GM20431 (cell line): ENCODE results near the gene CHI3L2.

Experiments
- in situ Hi-C: fragments of 300-500 bp; cut with MseI, MboI; formaldehyde crosslinking; loops from one replicate; pipeline ENCODE4 v1.15.0; 2020; ENCODE audit warnings: low sequenced_read_pairs; ENCODE audit not compliant: unreplicated experiment

Gene CHI3L2

DNA sequence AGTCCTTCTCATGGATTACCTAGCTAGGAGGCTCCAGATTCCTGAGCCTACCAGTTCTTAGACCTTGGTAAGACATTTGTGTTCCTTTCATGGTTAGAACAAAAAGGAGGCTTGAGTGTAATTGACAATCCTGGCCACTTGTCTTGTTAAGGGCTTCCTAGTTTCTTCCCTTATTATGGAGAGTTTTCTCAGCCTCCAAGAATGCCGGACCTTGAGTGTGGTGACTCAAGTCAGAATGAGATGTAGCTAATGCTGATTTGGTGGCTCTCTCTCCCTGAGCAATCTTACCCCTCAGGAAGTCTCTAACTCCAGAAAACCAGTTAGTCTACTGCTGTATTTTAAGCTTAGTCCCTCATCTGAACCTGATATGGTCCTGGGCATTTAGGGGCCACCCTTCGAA, 14.3 kb downstream of the CHI3L2 start:
- in situ Hi-C loops = no loop called here

DNA sequence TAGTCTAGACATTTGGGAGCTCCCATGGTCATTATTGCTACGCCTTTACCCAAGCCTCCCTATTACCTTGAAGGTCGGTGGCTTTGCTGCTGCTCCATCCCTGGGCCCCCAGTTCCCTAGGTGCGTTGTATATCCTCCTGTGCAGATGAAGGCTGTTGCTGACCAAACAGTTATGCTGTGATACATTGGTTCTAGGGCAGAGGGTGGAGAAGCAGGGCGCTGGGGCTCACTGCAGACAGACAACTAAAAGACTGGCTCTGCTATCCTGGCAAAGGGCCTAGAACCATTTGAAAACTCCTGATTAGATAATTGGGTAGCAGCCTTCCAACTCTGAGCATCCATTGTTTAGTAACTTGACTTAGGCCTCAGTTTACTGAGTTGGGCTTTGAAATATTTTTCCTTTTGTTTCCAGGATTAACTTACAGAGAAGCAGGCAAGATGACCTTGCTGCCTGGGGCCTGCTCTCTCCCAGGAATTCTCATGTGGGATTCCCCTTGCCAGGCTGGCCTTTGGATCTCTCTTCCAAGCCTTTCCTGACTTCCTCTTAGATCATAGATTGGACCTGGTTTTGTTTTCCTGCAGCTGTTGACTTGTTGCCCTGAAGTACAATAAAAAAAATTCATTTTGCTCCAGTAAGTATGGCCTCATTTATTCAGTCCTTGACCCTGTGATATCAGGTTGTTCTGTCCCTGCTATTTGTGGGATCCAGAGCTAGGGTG, 15.5 kb downstream of the CHI3L2 start:
- in situ Hi-C loops = no loop called here

DNA sequence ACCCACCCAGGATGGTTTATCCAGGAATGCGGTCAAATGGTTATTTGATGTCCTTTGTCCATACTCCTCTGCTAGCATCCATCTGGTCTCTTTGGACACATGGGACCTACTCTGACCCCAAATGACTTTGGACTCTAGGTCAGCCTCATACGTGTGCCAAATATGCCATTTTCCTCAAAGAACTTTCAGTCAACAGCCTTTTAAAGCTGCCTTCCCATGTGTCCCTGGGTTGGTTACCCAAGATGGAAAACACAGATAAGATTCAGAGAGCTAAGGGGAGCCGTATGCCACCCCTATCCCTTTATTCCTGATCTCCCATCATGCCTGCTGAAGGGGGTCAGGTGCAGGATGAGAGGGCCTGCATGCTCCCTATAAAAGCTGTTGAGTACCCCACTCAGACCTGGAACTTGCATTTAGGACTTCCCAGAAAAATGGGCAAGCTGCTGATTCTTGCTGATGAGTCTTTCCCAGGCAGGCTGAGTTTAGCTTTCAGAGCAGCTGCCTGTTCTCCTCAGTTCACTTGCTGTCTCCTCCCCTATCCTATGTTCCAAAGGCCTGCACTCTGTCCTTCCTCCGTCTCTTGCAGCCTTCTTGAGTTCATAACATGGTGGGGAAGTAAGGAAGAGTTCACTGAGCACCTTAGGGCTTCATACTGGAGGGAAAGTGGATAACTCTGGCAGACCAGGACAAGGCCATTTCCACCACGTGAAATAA, 19.8 kb downstream of the CHI3L2 start:
- in situ Hi-C loops = no loop called here

DNA sequence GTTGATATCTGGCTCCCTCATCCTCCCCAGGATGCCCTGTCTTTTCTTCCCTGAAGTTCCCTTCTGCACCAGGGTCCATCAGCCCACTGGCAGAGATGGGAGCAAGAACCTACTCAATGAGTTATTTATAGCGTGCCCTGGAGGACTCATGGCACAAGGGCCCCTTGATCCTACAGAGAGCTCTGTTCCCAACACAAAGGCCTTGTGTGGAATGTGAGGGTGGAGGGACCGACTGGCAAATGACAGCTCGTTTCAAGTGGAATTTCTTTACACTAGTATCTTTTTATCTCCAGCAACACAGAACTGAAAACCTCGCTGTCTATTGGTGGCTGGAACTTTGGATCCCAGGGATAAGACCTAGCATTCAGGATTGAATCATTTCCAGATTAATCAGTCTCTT, 22.4 kb downstream of the CHI3L2 start:
- in situ Hi-C loops = no loop called here

DNA sequence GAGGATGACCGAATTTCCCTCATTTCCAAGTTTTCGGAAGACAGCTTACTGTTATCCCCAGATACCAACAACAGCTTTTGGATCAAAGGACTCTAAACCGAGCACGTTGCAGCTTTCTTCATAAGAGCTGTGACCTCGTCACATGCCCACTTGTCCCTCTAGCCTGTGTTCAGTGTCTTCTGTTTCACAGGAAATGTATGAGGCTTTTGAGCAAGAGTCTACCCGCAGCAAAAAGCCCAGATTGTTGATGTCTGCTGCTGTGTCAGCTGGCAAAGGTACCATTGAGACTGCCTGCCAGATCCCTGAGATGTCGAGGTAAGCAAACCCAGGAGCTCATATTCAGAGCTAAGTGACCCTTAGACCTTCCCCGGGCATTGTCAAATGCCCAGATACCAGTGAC, 24.1 kb downstream of the CHI3L2 start:
- in situ Hi-C loops = no loop called here

DNA sequence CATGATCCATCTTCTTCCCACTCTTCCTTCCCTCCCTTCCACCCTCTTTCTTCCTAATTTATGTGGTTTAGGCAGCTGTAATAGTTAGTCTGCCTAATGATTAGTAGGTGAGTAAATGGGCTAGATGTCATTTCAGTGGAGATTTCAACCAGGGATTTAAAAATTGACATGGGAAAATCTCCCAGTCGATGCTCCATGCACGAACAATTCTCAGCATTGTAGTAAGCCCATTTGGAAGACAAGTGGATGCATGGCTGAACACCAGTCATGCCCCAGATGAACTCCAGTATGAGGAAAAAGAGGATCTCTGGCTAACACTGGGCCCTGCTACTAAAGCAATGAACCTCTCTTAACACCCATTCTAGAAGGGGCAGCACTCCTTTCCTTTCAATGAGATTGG, 25.3 kb downstream of the CHI3L2 start:
- in situ Hi-C loops = no loop called here

DNA sequence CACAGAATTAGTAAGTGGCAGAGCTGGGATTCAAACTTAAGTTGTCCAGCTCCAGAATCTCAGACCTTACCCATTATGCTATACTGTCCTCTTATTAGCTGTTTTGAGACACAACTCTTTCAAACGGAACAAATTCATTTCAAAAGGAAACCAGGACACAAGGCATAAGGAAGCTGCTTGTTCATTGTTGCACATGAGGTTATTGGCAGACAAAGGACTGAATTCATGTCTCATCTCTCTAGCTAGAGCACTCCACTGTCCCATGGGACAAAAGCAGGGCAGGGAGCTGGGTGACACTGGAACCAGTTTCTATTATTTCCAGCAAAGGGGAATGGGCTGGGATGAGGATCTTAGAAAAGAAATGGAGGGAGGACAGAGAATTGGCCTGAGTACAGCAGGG, 26.4 kb downstream of the CHI3L2 start:
- in situ Hi-C loops = no loop called here

DNA sequence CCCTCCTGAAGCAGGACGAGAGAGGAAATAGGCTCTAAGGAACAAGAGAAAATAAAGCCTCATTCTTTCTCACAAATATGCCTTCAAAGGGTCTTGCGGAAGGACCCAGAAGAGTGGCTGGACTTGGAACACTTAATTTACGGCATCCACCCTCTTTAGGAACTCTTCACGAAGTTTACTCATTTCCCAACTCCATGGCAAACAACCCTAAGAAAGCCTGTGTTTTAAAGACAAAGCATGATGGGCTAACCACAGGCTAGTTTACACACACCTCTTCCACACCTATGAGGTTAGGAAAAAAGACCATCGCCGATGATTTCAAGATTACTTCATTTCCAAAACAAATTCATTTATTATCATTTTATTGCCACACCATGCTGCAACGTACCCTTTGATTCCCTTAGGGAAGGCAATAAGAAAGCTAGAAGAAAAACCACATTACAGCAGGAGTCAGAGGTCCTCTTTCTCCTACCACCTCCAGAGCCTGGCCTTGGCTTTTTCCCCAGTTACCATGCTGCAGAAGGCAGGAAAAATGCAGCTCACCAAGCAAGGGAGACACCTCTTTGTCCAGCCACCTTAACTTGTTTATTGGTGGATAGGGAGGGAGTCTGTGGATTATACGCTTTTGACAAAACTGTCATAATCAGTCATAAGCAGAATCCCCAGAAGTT, 29.6 kb downstream of the CHI3L2 start:
- in situ Hi-C loops = no loop called here

DNA sequence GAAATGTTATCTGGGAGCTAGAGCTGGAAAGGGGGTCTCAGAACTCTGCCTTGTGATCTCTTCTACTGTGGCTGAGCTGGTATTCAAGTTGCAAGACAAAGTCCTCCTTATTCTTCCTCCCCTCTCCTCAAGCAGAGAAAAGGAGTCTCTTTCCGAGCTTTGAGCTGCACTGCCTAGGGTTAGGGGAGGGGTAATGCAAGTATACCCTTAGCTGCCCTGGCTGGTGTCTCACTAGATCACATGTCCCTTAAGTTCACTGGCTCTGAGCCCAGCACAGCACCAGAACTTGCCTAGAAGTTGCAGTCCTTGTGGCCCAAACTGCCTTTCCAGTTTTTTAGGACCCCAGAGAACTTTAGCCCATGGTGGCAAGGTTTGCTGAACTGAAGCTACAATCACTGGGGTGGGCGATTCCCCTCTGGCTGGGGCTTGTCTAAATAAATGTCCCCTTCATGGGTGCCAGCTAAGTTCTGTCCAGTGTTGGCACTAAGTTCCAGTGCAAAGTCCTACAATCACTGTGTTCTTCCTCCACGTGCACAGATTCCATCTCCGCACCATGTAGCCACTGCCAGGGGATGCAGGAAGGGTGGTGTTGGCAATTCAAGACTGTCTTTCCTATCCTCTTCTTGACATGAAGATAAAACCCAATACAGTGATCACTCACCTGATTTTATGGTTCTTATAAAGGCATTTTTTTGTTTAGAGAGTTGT, 40.4 kb downstream of the CHI3L2 start:
- in situ Hi-C loops = no loop called here

DNA sequence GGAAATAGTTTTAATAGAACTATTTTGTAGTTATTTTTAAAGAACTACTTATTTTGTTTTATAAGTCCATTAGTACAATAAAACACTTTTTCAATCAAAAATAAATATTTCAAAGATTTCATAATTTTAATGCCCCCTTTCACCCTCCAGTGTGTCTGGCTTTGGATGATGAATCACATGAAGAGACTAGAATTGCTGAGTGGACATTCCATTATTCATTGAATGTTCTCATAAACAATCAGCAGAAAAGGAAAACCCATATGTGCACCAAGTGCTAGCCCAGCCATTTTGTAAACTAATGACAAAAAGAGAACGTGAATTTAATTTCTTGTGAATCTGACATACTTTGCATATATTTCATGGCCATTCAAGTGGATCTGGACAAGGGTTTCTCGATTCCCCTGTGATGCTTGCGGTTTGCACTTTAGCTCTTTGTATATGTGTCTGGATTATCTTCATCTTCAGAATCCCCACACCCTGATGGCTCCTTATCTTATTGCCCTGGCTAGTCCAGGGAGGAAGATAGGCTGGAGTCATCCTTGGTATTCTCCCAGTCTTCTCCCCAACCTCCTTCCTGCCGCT, 42.4 kb downstream of the CHI3L2 start:
- in situ Hi-C loops = no loop called here

DNA sequence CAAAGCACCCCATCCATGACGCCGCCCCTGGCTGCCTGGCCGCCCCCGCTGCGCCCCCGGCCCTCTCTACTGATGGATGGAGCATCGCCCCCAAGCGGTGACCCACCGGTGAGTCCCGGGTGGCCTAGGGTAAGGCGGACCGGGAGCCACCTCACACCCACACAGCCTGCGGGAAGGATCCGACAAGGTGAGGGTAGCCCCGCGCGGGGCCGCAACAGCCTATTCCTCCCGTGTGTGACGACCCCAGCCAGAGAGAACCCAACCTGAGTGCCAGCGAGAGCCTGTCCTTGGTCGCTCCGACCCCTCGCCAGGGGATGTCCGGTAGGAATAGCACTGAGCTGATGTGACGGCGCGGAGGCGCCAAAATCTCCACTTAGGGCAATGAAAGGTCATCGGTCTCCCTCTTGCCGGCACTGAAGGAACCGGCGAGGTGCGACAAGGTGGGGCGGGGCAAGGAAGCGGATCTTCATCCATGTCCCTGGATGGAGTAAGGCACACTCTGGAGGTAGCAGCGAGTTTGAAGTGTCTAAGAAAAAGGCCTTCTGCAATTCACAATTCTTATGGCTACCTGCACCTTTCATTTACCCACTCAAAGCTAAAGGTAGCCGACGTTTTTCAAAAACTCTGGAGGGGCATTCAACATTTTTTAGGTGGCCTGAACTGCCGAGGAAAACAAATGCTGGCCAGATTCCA, 43.4 kb downstream of the CHI3L2 start:
- in situ Hi-C loops = no loop called here

DNA sequence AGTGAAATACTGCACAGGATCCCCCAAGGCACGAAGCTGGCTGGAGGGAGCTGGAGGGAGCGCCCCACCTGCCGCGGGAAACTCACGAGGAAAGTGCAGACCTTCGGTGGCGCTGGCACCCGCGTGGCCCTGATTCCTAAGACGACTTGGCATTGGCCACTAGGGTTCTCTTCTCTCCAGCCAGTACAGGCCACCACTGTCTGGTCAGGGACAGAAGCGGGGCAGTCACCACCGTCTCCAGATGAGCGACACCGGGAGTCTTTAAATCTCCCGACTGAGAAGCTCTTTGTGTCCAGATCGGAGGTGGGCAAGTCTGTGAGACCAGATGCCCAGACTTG, 43.9 kb downstream of the CHI3L2 start:
- in situ Hi-C loops = no loop called here

DNA sequence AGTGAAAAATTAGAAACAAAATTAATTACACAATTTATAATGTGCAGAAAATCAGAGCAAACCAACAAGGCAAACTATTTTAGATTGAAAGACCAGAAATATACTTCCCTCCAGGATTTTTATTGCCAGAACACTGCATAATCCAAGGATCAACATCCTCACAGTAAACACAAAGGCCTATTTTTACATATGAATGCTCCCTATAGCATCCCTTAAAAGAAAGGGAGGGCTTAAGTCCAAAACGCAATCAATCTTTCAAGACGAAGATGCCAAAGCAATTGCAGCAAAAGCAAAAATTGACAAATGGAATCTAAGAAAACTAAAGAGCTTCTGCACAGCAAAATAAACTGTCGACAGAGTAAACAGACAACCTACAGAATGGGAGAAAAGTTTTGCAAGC, 44.6 kb downstream of the CHI3L2 start:
- in situ Hi-C loops = no loop called here

DNA sequence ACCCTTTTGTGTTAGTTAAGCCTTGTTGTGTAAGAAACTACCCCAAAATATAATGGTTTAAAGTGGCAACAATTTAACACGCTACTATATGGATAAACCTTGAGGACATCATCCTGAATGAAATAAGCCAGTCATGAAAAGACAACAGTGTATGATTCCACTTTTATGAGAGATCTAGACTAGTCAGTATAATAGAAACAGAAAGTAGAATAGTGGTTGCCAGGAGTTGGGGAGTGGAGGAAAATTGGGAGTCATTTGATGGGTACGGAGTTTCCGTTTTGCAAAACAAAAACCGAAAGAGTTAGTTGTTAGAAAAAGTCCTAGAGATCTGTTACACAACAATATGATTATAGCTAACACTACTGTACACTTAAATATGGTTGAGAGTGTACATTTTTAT, 47.1 kb downstream of the CHI3L2 start:
- in situ Hi-C loops = no loop called here

DNA sequence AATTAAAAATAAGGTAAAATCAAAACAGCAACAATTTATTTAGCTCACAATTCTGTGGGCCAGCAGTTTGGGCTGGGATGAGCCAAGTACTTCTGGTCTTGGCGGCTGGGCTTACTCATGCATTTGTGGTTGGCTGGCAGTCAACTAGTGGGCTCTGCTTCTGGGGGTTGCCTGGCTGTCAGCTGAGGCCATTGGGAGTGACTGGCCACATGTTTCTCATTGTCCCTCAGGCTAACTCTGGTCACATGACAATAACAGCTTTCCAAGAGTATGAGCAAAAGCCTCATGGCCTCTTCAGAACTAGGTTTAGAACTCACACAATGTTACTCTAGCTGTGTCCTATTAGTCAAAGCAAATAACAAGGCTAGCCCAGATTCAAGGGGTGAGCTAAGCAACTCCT, 47.6 kb downstream of the CHI3L2 start:
- in situ Hi-C loops = no loop called here

DNA sequence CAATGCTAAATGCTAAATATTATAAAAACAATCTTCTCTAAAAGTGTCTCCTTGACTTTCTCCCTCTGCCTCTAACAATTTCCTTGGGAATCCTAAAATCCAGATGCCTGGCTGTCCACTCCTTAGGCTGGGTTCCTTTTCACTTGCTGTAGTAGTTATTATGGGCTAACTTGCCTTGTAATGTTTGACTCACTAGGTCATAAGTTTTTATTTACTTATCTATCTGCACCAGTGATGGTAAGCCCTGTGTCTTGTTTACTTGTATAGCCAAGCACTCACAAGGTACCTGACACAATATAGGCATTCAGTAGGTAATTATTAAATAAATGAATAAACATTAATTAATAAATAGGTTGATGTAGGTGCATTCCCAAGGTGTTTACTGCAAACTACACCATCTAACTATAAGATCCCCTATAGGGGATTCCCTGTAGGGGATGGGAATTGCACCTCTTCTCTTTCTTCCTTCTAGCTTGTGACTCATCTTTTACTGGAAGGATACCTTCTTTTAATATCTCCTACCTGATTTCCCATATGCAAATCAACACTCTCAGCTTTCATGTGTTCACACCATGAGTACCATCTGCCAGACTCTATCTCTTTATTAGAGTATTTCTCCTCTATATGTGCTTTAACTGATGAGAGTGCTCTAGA, 48.4 kb downstream of the CHI3L2 start:
- in situ Hi-C loops = no loop called here

DNA sequence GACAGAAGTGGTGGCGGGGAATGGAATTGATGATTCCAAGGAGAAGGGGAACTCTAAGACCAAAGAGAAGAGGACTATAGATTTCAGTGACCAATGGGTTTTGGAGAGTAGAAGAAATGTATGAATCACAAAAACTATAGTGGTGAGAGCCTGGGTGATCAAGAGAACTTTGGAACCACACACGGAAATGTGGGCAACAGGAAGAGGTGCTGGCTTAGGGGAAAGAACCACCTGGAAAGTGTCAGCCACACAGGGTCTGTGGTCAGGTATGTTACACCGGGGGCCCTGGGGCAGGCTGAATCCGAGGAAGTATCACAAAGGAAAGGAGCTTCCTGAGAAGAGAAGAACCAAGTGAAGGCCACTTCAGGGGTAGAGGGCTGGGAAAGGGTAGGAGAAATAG, 51.6 kb downstream of the CHI3L2 start:
- in situ Hi-C loops = no loop called here

DNA sequence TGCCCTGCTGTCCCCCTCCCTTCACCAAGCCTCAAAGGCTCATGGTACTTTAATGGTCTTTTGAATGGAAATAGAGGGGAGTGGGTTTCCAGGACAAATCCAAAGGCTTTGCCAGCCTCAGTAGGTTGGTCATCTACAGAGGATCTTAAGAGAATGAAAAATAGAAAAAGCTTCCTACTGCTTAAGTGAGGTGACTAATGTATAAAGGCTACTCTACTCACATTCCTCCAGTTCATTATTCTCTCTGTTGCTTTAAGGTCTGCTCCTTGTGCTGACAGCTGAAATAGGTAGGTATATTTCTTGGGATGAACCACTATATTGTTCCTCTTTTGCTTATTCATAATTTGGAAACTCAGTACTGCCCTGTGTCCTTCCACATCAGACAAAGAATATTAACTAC, 52.8 kb downstream of the CHI3L2 start:
- in situ Hi-C loops = no loop called here

DNA sequence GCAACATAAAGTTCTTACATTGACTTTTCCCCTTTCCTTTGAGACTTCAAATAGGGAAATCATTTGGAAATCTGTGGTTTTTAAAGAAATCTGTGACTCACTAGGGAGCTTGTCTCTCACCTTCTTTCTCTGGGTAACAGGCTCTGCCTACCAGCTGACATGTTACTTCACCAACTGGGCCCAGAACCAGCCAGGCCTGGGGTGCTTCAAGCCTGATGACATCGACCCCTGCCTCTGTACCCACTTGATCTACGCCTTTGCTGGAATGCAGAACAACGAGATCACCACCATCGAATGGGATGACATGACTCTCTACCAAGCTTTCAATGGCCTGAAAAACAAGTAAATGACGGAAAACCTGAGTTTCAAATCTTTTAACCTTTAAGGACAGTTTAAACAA, 53.9 kb downstream of the CHI3L2 start:
- in situ Hi-C loops = no loop called here

DNA sequence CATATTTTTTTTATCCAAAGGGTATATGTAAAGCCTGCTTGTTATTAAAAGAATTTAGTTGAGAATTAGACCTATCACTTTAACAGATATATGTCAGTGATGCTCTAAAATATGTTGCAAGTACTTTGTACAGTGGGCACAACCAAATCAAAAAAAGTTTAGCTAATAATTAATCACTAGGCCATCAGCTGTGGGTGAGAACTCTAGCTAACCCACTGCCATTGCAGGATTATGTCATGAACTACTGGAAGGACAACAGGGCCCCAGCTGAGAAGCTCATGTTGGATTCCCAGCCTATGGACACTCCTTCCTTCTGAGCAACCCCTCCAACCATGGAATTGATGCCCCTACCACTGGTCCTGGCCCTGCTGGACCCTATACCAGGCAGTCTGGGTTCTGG, 56.3 kb downstream of the CHI3L2 start:
- in situ Hi-C loops = no loop called here
